ENCODE data around the gene FASN. TPM values are rescaled to one million over a fixed set of nuclear protein-coding genes. Genes with fewer than 3 reads are reported as not detected.

The FASN gene
- total and polyA plus RNA-seq, 2 donors (not counting 1 experiment from before 2014, with no cell fraction given), result 19.4 to 35.6 TPM

GRCh38 chr17:82058855-82059249, 39.2 kb downstream of the FASN start:
- CTCF ChIA-PET, result no interaction called here

DNA sequence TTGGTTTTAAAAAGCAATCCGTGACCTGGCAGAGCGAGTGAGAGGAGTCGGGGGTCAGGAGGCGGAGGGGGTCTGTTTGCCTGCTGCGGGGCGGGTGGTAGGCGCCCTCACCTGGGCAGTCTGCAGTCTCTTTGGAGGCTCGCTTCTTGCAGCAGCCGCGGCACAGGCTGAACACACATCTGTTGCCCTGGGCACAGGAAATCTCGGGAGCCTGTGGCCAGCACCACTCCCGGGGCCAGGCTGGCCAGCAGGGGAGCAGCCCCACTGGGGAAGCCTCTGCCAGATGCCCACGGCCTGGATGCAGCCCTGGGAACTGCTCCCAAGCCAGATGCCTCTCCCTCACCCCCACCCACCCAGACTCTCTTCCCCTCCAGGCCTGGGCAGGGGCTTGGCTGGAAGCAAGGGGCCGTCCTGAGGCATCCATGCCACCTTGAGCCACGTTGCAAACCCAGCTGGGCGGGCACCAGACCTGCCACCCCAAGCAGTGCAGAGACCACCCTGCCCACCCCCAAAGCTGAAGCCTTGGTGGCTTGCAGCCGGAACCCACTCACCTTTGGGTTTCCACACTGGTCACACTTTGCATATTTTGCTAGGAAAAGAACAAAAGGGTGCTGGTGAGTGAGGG, 39.7 kb downstream of the FASN start:
- Histone ChIP-seq H3K79me2 (ENCODE audit: control insufficient read depth, insufficient read depth, low read length) (peaks cover 7% of the 10 kb centered on the region), H2AFZ (ENCODE audit: insufficient read depth, low read depth, low read length, poor library complexity, severe bottlenecking) (no peak overlapping the region), H3K9ac (ENCODE audit: low read length) (no peak overlapping the region), H3K27ac (ENCODE audit: low read length in 2 of 2) (no peak overlapping the region), H3K36me3 (replicated peaks in 1 of 2; ENCODE audit: control extremely low read depth in 1 of 2, control insufficient read depth in 1 of 2, extremely low read depth in 1 of 2, insufficient read depth in 2 of 2, low read length in 1 of 2) (peaks cover 0 to 57% of the 10 kb centered on the region in 2 experiments), H3K9me3 (ENCODE audit: control extremely low read depth in 1 of 3, control insufficient read depth in 2 of 3, insufficient read depth in 1 of 3, low read length in 2 of 3) (no peaks in the 10 kb centered on the region), H3K4me3 (ENCODE audit: control extremely low read depth in 1 of 5, extremely low read depth in 1 of 5, insufficient read depth in 1 of 5, low read depth in 2 of 5, low read length in 4 of 5) (no peak overlapping the region), H3K4me2 (replicated peaks; ENCODE audit: low read depth, low read length, poor library complexity, severe bottlenecking) (no peak overlapping the region), H4K20me1 (ENCODE audit: control insufficient read depth, insufficient read depth, low read length, poor library complexity, severe bottlenecking) (peaks cover 6% of the 10 kb centered on the region), H3K27me3 (replicated peaks in 1 of 4; ENCODE audit: control extremely low read depth in 1 of 4, control insufficient read depth in 3 of 4, insufficient read depth in 4 of 4, low read length in 3 of 4) (no peaks in the 10 kb centered on the region), H3K4me1 (ENCODE audit: control insufficient read depth in 2 of 2, insufficient read depth in 2 of 2, low read length in 2 of 2) (peaks cover 0 to 7% of the 10 kb centered on the region in 2 donors)
- ChIA-PET POLR2A (no interaction called here), CTCF (no interaction called here)
- Mint-ChIP-seq H3K27ac (no peak overlapping the region), H3K27me3 (no peaks in the 10 kb centered on the region), H3K4me1 (peaks cover under 1% of the 10 kb centered on the region), H3K9me3 (ENCODE audit: insufficient read depth) (no peaks in the 10 kb centered on the region), H3K4me3 (no peak overlapping the region)
- DNase-seq (no peak), ATAC-seq (ENCODE audit: low read depth) (no peak)
- 91% methylated on average over 17 of the region's 17 CpGs for WGBS (ENCODE audit: insufficient coverage)
- intact Hi-C loops (cut with micrococcal nuclease), result no loop called here
- no peak for TF ChIP-seq EZH2 (IDR thresholded peaks at IDR 0.05; ENCODE audit: borderline replicate concordance, insufficient read depth, low read depth, low read length, poor library complexity, severe bottlenecking)
- TF ChIP-seq, protein P1, sequence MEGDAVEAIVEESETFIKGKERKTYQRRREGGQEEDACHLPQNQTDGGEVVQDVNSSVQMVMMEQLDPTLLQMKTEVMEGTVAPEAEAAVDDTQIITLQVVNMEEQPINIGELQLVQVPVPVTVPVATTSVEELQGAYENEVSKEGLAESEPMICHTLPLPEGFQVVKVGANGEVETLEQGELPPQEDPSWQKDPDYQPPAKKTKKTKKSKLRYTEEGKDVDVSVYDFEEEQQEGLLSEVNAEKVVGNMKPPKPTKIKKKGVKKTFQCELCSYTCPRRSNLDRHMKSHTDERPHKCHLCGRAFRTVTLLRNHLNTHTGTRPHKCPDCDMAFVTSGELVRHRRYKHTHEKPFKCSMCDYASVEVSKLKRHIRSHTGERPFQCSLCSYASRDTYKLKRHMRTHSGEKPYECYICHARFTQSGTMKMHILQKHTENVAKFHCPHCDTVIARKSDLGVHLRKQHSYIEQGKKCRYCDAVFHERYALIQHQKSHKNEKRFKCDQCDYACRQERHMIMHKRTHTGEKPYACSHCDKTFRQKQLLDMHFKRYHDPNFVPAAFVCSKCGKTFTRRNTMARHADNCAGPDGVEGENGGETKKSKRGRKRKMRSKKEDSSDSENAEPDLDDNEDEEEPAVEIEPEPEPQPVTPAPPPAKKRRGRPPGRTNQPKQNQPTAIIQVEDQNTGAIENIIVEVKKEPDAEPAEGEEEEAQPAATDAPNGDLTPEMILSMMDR (IDR thresholded peaks at IDR 0.05), result no peak

More at GRCh38 chr17:82058855-82059249, 39.2 kb downstream of the FASN start:
- peaks cover under 1% of the 10 kb centered on the region for H4K20me1 ChIP-seq (ENCODE audit: control insufficient read depth, insufficient read depth, low read length, poor library complexity, severe bottlenecking)
- H3K4me1 ChIP-seq (ENCODE audit: control insufficient read depth in 2 of 2, insufficient read depth in 2 of 2, low read length in 2 of 2), result peaks cover 0 to 5% of the 10 kb centered on the region in 2 donors
- no peak overlapping the region for H3K9ac ChIP-seq (ENCODE audit: low read length)
- intact Hi-C loops (cut with micrococcal nuclease), result no loop called here
- H3K4me3 Mint-ChIP-seq, result no peak overlapping the region
- H3K79me2 ChIP-seq (ENCODE audit: control insufficient read depth, insufficient read depth, low read length), result peaks cover 2% of the 10 kb centered on the region
- DNase-seq (no peak), ATAC-seq (ENCODE audit: low read depth) (no peak)
- H3K27ac ChIP-seq (ENCODE audit: low read length in 2 of 2), result no peak overlapping the region
- WGBS (ENCODE audit: insufficient coverage), result 91% methylated on average over 8 of the region's 10 CpGs
- H2AFZ ChIP-seq (ENCODE audit: insufficient read depth, low read depth, low read length, poor library complexity, severe bottlenecking), result no peak overlapping the region
- H3K27me3 Mint-ChIP-seq, result no peaks in the 10 kb centered on the region
- H3K4me1 Mint-ChIP-seq, result no peaks in the 10 kb centered on the region
- no peaks in the 10 kb centered on the region for H3K27me3 ChIP-seq (replicated peaks in 1 of 4; ENCODE audit: control extremely low read depth in 1 of 4, control insufficient read depth in 3 of 4, insufficient read depth in 4 of 4, low read length in 3 of 4)
- H3K36me3 ChIP-seq (replicated peaks in 1 of 2; ENCODE audit: control extremely low read depth in 1 of 2, control insufficient read depth in 1 of 2, extremely low read depth in 1 of 2, insufficient read depth in 2 of 2, low read length in 1 of 2), result peaks cover 0 to 55% of the 10 kb centered on the region in 2 experiments
- H3K4me2 ChIP-seq (replicated peaks; ENCODE audit: low read depth, low read length, poor library complexity, severe bottlenecking), result no peak overlapping the region
- POLR2A ChIA-PET, result no interaction called here
- H3K9me3 Mint-ChIP-seq (ENCODE audit: insufficient read depth), result no peaks in the 10 kb centered on the region
- no peak overlapping the region for H3K4me3 ChIP-seq (ENCODE audit: control extremely low read depth in 1 of 5, extremely low read depth in 1 of 5, insufficient read depth in 1 of 5, low read depth in 2 of 5, low read length in 4 of 5)
- H3K9me3 ChIP-seq (ENCODE audit: control extremely low read depth in 1 of 3, control insufficient read depth in 2 of 3, insufficient read depth in 1 of 3, low read length in 2 of 3), result no peaks in the 10 kb centered on the region
- no peak overlapping the region for H3K27ac Mint-ChIP-seq
- TF ChIP-seq, protein P1 (IDR thresholded peaks at IDR 0.05), result no peak
- TF ChIP-seq EZH2 (IDR thresholded peaks at IDR 0.05; ENCODE audit: borderline replicate concordance, insufficient read depth, low read depth, low read length, poor library complexity, severe bottlenecking), result no peak

Measured in B cell (primary cell).